Putamen (tissue), 1 donor: ENCODE measurements around the gene NOC2L.

Source experiments
- DNase-seq: peaks from one replicate; pipeline ENCODE4 v3.0.0-alpha.2; 2016; ENCODE audit warnings: low spot score

Gene NOC2L

GRCh38 chr1:942864-943533 lies 16.1 kb downstream of the NOC2L start:
- no peak for DNase-seq

- DNase-seq: no peak
Observed at GRCh38 chr1:942411-942821, 16.6 kb downstream of the NOC2L start.

- no peak for DNase-seq
Observed at GRCh38 chr1:941588-942383, 17.3 kb downstream of the NOC2L start.

- DNase-seq: no peak
Observed at GRCh38 chr1:941015-941587, 18.0 kb downstream of the NOC2L start.

- no peak for DNase-seq
Observed at GRCh38 chr1:940107-941014, 18.7 kb downstream of the NOC2L start.

DNA sequence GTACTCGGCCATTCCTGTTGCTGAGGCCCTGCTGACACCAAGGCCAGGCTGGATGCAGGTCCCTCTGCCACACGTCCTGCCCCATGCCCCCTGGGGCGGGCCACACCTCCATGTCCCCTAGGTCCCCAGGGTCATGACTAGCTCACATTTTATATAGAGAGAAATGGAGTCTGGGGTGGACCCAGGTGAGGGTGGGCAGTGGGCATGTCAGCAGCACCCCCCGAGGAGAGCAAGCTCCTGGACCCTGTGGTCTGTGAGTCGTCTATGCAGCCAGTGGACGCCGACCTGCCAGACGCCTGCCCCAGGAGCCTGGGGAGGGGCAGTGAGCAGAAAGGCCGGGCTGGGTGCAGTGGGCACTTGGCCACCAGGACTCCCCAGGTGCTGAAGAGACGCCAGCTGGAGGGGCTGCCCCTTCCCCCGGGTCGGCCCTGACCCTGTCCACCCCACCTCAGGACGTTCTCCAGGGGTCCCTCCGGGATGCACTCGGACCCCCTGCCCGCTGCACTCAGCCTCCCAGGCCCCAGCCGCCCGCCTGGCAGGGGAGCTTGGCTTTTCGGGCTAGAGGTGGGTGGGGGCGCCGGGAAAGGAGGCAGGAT lies 19.4 kb downstream of the NOC2L start:
- DNase-seq: no peak

DNA sequence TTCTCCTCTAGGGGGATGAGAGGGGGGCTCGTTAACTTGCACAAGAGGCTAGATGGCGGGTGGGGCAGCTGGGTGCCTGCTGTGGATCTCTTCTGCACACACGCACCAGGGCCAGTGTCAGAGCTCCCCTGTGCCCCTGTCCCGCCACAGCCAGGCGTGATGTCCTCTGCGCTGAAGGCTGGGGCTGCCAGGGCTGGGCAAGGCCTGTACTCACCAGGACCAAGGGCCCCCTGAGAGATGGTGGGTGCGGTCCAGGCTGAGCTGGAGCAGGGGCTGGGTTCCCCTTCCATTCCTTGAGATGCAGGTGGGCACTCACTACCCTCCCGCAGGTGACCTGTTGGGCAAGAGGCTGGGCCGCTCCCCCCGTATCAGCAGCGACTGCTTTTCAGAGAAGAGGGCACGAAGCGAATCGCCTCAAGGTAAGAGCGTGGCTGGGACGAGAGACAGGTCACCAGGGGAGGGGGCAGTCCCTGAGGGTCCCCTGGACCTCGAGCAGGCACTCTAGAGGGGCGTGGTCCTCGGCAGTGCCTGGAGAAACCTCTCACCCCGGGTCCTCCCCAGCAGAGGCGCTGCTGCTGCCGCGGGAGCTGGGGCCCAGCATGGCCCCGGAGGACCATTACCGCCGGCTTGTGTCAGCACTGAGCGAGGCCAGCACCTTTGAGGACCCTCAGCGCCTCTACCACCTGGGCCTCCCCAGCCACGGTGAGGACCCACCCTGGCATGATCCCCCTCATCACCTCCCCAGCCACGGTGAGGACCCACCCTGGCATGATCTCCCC lies 20.2 kb downstream of the NOC2L start:
- DNase-seq: no peak

- DNase-seq: no peak
Observed at GRCh38 chr1:938088-938683, 20.9 kb downstream of the NOC2L start.

DNA sequence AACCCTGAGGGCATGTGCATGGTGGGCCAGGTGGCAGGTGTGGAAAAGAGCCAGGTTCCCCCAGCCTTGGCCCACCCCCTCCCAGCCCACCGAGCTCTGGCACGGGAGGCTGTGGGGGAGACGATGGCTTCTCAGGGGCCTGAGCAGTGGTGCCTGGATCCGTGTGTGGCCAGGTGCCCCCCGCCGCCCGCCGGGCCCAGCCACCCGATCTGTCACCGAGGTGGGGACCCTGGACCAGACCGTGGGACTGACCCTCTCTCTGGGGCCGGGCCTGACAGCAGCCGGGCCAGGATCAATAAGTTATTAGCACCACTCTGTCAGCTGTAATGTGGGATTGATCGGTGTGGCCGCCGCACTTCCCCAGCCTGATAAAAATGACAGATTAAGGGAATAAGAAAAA lies 21.5 kb downstream of the NOC2L start:
- DNase-seq: no peak

GRCh38 chr1:936348-937264 lies 22.4 kb downstream of the NOC2L start:
- no peak for DNase-seq

GRCh38 chr1:935751-936231 lies 23.3 kb downstream of the NOC2L start:
- no peak for DNase-seq

GRCh38 chr1:934991-935750 lies 23.9 kb downstream of the NOC2L start:
- DNase-seq: no peak

DNA sequence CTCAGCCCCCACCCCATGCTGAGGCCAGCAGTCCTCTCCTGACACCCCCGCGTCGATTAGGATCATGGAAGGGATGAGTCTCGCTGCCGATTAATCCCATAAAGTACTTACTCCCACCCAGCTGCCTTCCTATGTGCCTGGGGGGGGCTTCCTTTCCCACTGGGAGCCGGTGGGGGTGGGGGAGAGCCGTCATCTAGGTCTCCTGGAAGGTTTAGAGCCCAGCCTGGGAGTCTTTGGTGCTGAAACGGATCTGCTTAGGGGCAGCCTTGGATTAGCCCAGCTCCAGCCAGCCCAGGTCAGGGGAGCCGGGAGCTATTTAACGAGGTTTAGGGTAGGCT lies 25.5 kb downstream of the NOC2L start:
- no peak for DNase-seq

DNA sequence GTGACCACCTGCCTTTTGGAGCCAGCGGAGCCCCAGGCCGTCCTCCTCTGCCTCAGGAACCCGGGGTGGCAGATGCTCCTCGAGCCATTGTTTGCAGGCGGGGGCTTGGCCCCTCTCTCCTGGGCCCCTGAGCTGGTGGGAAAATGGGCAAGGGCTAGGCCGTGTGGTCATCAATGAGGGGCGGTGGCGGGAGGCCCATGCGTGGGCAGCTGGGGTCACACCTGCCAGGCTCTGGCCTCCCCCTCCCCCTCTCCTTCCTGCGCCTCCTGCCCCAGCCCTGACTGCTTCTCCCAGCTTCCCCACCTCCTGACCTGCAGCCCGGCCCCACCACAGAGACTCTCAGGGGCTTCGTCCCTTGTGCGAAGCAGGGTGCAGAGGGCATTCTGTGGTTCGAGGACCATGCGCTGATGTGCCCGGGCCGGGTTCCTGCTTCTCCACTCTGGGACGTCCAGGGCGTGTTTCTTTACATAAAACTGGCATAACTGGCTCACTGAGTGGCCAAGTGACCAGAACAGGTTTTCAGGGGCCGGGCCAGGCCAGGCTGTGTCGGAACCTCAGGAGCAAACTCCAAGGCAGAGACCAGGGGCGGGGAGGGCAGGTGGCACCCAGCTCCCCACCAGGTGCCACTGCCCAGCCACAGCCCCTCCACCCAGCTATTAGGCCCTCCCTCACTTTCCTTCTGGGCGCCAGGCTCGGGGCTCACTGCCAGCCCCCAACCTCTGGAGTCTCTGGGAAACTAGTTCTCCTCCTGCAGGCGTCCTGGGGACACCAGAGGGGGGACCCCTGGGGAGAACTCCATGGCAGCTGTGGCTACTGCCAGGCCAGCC lies 26.1 kb downstream of the NOC2L start:
- DNase-seq: no peak

- no peak for DNase-seq
Observed at GRCh38 chr1:932173-932510, 26.9 kb downstream of the NOC2L start.

DNA sequence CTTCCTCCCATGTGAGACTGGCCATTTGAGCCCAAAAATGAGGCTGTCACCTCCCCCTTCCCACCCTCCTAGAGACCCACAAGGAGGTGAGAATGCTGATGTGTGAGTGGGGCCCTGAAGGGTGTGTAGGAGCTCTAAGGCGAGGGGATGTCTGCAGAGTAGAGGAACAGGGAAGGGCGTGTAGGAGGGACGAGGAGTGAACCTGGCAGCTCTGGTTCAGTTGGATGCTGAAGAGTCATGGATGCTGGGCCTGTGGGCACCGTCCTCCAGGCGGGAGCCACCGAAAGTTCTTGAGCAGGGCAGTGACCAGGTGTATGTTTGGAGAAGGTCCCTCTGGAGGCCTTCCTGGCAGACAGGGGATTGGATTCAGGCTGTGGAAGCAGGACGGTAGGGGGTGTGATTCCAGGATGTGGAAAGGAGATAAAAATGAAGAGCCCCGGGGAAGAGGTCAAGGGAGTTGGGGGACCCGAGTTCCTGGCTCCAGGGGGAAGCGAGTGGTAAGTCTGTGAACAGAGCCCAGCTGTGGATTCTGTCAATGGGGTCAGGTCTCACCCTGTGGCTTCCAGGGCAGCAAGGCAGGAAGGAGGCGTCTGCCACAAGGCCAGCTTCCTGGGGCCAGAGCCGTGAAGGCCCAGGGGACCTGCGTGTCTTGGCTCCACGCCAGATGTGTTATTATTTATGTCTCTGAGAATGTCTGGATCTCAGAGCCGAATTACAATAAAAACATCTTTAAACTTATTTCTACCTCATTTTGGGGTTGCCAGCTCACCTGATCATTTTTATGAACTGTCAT lies 27.5 kb downstream of the NOC2L start:
- no peak for DNase-seq

GRCh38 chr1:930633-931138 lies 28.4 kb downstream of the NOC2L start:
- DNase-seq: no peak
